NCI-H2081 treated with DMSO at 0.1 percent for 48 hours (cell line): ENCODE results near the gene MCEMP1.
A peak's percentile ranks its signal among the peaks of the same experiment; 100 is the strongest.

Source experiments
- DNase-seq: peaks from one replicate; lab custom pipeline; 2025; lab: John Stamatoyannopoulos, UW

Gene MCEMP1, protein sequence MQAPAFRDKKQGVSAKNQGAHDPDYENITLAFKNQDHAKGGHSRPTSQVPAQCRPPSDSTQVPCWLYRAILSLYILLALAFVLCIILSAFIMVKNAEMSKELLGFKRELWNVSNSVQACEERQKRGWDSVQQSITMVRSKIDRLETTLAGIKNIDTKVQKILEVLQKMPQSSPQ

DNA sequence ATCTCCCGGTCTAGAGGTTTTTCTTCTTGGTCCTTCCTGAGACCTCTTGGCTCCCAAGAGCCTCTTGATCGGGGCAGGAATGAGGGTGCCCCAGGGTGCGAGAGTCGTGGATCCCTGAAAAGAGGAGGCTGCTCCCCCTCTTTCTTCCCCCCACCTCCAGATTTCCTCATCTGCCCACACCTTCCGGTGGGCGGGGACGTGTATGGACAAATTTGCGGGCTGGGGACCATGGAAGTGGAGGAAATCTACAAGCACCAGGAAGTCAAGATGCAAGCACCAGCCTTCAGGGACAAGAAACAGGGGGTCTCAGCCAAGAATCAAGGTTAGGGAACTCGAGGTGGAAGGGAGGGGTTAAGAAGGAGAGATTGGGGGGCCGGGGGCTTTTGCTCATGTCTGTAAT lies at the start of gene MCEMP1:
TSS of gene MCEMP1 (plus strand) at position 237 of the 400 bp plus-strand sequence. CDS start at position 268, 31 bp downstream.
- DNase-seq = no peak

DNA sequence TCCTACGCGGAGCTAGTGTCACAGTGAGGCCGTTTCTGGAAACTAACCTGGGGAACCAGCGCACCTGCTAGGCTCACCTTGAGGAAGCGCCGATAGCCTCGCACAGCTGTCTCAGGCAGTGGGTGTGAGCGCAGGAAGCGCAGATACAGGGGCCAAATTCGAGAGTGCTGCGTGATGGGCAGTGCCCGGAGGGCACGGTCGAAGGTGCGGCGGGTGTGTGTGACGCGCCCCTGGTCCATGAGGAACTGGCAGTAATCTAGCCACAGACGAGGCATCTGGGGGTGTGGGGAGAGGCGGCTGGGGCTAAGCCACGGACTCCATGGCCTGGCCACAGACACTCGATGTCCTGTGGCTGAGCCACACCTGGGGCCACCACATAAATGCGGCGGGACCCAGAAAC lies 49.7 kb upstream of the MCEMP1 start:
- DNase-seq = no peak

DNA sequence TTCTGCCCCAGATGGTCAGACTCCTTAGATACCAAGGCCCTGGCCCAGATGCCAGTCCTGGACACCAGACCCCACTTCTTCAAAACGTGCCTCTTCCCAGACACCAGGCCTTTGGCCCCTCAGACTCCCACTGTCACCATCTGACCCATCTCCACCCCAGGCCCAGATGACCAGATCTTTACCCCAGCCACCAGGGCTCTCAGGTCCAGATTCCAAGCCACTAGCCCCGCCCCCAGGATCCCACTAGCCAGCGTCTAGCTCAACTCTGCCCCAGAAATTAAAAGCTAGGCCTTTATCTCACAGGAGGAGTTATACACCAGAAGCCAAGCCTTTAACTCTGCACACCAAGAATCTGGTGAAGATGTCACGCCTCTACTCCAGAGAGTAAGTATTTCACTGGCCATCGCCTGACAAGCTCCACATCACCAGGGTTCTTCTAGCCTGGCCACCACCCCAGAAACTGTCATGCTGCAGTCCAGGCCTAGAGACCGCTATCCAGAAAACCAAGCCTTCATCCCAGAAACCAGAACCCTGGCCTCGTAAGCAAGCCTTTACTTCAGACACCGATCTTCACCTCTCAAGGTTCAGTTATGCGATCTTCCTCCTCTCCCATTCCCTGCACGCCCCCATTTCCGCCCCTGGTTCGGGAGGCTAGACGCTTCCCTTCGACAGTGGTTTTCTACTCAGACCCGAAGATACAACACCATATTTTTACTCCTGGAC lies 48.1 kb upstream of the MCEMP1 start:
- DNase-seq = no peak

DNA sequence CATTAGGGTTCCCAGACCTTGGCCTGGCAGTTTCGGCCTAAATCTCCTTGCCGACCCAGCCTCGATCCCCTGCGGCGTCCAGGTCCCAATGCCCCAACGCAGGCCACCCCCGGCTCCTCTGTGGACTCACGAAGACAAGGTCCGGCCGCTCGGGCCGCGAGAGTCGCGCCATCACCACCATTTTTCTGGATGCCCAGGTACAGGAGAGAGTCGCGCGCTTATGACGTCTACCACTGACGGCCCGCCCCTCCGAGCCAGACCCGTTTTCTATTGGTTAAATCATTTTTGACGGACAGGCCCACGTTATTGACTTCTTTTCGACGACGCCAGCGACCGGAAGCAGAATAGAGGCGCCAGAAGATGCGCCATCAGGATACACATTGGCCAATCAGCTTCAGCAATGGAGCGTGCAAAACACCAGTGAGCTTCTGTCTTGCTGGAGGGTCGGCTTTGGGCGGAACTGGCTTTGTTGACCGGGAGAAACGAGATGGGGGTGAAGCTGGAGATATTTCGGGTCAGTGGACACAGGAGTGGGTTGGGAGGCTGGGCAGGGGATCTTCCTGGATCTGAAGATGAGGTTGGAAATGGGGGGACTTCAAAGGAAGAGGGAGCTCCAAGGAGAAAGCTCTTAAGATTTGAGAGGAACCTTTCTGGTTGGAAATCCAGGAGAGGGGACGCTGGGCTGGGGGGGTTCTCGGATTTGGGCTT lies 47.4 kb upstream of the MCEMP1 start, which contains the start of the genes PET100 and XAB2:
TSS of gene PET100 (plus strand) at position 447 of the 708 bp plus-strand sequence. CDS start at position 488, 41 bp downstream.
TSS of gene XAB2 (minus strand) at position 199 of the 708 bp plus-strand sequence. CDS start at position 181, 18 bp downstream.
- DNase-seq = peak; percentile 93

DNA sequence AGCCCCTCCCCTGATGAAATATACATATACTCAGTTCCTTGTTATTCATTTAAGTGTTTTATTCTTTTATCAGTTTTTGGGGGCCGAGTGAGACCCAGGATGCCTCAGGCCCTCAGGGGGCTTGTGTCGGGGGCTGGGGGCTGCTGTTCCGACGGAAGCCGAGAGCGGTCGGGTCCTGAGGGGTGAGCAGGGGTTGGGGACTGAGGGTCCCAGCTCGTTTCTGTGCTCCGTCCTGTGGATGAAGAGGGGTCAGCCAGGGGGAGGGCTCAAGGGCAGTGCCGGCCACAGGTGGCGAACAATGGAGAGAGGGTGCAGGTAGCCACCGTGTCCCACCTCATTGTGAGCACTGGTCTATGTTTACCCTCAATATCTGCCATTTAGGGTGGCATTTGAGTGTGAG lies 45.3 kb upstream of the MCEMP1 start:
- no peak for DNase-seq

DNA sequence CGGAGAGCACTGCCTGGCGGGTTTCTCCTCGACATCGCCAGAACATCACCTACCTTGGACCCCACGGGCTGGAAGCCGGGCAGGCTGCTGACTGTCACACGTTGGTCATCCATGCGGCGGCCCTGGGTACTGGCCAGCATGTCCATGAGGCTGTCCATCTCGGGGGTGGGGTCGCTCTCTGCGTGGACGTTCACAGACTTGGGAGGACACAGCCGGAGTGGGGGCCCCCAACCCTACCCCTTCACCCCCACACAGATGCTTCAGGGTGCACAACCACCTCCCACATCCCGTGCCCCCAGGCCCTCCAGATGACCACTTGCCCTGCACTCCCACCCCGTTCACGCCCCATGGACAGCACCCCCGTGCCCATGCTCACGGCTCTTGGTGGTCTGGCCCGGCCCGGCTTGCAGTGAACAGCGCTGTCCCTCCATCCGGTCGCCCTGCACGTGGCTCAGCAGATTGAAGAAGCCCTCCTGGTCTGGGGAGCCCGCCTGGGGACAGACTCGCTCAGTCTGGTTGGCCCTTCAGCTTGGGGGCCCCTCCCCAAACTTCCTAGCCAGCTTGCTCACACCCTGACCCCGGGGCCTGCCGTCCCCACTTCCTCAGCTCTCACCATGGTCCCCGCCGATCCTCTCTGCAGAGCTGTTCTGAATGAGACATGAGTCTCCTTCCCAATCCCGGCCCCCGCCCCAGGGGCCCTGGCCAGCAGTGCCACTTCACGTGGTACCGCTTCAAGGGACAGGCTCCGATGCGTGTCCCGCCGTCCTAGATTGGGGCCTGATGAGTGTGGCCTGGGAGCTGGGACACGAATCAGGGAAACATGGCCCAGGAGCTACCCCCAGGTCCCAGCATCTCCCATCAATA lies 44.3 kb upstream of the MCEMP1 start:
- DNase-seq = no peak

DNA sequence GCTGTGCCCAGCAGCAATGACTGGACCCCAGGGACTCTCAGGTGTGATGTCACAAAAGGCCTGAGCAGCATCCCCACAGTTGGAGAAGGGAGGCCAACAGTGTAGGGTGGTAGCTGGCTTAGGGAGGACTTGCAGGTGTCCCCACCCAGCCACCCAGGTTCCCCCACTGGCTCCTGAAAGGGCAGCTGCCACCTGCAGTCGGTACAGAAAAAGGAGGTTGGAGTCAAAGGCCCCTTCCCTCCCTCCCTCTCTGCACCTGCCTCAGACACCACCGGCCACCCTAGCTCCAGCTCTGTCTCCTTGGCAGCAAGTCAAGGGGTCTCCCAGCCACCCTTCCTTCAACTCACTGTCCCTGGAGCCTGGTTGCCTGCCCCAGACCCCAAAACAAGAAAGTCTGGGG lies 43.2 kb upstream of the MCEMP1 start, which contains the start of gene PCP2:
TSS of gene PCP2 (minus strand) at position 22 of the 400 bp plus-strand sequence. CDS start 262 bp downstream, outside the sequence.
- no peak for DNase-seq

DNA sequence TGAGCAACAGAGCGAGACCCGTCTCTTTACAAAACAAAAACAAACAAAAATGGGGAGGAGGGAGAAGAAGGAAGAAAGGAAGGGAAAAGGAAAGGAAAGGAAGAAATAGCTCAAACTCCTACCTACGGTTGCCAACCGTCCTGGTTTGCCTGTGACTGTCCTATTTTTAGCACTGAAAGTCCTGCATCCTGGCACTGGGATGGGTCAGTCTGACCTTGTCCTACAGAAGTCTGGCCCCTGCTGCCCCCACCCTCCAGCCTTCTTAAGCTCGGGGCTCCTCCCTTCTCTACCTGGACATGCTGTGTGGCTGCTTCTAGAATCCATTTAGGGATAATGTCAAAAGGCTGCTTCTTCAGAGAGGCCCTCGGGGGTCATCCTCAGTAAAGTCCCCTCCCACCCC lies 41.2 kb upstream of the MCEMP1 start:
- DNase-seq = no peak

DNA sequence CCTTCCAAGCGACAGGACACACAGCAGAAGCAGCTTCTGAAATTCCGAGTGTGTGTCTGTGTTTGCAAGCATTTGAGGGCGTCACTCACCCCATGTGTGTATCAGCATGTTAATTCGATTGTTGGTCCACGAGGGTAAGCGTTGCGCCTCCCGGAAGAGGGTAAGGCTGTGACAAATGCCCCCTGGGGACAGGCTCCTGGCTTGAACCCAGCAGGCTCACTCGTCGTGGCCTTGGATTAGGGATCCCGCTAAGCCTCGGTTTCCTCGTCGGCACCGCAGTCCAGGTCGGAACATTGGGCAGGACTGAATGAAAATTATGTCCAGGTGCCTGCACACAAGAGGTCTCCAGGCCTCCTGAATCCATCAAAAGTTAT lies 40.6 kb upstream of the MCEMP1 start:
- no peak for DNase-seq

DNA sequence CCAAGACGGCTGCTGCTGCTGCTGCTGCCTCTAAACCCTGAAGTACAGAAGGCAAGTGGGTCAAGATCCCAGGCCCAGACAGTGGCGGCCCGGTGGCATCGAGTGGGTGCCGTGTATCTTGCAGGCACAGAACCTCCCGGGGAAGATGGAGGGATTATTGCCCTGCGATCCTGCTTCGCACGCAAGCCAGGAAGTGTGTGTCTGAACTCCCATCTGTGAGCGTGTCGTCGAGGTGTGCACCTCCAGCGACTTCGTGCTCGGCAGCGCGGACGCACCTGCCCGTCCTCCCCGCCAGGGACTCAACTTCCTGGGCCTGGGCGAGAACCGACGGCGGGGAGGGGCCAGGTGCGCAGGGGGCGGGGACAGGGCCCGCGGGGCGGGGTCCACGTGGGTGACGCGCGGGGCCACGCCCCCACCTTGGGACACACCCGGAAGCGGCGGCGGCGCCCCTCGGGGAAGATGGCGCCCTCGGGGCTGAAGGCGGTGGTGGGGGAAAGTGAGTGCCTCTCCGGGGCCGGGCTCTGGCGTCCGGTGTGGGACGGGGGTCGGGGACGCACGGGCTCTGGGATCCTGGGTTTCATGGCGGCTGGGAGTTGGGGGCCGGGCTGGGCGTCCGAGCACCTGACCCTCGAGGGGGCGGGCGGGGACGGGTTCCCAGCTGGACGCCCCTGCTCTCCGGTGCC lies 40.1 kb upstream of the MCEMP1 start, which contains the start of gene STXBP2:
TSS of gene STXBP2 (plus strand) at position 420 of the 683 bp plus-strand sequence. CDS start at position 460, 40 bp downstream.
- DNase-seq = peak; percentile 5

DNA sequence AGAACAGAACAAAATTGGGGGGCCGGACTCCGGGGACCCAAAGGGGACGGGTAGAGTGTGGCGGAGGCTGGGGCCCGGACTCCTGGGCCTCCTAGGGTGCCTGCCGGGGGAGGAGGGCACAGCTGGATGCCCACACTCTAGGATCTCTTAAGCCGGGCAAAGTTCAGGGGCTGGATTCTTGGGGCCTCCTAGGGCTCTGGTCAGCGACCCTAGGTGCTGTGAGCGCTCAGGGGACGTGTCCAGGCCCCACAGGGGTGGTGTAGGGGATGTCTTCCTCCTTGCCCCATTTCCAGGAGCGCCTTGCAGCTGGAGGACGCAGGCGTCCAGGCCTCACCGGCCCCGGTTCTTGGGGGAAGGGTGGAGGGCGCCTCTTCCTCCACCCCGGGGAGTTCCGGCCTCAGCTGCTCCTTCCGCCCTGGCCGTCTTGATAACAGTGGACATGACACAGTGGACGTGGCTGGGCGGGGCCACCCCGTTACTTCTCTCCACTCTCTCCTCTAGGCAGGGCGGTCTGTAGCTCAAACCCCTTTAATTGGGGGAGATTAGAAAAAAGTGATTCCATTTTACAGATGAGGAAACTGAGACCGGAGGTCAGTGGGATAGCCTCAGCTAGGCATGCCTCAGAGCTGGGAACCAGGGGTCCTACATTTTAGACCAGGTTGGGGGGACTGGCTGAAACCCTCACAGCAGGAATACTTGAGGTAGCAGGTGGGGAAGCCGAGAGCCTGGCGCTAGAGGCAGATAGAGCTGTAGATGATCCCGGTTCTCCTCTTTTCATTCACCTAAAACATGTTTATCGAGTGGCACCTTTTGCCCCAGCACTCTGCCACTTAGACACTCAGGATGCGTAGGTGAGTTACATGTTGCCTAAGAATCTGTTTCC lies 39.3 kb upstream of the MCEMP1 start:
- DNase-seq = no peak

DNA sequence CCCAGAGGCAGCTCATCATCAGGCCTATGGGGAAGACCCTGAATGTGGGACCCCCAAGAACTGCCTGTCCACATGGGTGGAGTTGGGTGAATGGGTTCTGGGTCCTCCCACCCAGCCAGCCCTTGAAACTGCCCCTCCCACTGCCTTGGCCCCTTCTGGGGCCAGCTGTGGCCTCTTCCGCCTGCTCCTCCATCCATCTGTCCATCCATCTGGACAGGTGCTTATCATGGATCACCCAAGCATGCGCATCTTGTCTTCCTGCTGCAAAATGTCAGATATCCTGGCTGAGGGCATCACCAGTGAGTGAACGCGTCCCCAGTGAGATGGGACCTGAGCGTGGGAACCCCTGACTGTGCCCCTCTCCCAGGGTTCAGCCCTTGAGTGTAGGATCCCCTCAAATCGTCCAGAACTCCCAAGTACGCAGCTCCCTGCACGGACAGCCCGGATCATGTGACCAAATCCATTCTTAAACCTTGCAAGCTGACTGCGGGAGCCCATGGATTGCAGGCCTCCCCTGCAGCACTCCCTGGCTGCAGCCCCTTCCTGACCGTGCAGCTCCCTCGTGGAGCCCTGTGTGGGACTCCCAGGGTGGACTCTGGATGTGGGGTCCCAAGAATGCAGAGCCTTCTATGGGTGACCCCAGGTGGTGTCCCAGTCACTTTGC lies 38.0 kb upstream of the MCEMP1 start:
- no peak for DNase-seq

DNA sequence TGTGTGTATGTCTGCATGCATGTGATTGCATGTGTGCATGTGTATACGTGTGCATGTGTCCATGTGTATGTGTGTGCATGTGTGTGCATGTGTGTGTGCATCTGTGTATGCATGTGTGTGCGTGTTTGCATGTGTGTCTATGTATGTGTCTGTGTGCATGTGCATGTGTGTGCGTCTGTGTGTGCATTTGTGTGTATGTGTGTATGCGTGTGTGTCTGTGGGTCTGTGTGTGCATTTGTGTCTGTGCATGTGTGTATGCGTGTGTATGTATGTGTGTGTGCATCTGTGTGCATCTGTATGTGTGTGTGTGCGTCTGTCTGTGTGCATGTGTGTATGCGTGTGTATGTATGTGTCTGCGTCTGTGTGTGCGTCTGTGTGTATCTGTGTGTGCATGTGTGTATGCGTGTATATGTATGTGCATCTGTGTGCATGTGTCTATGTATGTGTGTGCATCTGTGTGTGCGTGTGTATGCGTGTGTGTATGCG lies 37.0 kb upstream of the MCEMP1 start:
- DNase-seq = no peak

DNA sequence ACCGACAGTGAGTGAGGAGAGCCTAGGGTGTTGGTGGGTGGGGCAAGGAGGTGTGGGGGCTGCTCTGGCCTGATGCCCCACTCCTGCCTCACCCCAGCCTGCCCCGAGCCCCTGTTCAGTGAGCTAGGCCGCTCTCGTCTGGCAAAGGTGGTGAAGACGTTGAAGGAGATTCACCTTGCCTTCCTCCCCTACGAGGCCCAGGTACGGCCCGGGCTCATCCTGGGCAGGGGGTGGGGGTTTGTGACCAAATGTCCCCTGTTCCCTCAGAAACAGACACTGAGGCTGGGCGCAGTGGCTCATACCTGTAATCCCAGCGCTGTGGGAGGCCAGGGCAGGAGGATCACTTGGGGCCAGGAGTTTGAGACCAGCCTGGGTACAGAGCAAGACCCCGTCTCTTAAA lies 36.1 kb upstream of the MCEMP1 start:
- DNase-seq = no peak

DNA sequence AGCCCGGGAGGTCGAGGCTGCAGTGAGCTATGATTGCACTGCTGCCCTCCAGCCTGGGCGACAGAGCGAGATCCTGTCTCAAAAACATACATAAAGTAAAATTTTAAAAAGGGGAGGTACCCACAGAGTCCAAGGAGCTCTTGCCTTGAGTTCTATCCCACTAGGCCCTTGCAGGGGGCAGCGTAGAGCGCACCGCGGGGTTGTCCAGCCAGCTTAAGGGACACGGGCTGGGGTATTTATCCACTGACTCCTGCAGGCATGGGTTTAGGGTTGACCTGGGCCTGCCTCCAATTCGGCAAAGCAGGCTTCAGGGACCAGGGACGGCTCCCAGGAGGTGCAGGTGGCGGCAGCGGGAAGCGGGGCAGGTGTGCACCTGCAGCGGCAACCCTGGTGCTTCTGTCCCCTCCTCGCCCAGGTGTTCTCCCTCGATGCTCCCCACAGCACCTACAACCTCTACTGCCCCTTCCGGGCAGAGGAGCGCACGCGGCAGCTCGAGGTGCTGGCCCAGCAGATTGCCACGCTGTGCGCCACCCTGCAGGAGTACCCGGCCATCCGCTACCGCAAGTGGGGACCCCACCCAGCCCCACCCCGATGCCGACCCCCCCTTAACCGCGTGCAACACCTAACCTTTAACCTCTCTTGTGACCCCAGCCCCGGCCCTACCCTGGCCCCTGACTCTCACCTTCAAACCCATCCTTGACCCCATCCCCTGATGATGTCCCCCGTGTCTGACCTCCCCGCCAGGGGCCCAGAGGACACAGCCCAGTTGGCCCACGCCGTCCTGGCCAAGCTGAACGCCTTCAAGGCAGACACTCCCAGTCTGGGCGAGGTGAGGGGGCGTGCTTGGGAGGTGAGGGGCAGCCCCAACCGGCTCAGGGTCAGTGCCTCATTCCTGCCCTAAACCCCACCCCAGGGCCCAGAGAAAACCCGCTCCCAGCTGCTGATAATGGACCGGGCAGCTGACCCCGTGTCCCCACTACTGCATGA lies 35.3 kb upstream of the MCEMP1 start:
- DNase-seq = no peak

DNA sequence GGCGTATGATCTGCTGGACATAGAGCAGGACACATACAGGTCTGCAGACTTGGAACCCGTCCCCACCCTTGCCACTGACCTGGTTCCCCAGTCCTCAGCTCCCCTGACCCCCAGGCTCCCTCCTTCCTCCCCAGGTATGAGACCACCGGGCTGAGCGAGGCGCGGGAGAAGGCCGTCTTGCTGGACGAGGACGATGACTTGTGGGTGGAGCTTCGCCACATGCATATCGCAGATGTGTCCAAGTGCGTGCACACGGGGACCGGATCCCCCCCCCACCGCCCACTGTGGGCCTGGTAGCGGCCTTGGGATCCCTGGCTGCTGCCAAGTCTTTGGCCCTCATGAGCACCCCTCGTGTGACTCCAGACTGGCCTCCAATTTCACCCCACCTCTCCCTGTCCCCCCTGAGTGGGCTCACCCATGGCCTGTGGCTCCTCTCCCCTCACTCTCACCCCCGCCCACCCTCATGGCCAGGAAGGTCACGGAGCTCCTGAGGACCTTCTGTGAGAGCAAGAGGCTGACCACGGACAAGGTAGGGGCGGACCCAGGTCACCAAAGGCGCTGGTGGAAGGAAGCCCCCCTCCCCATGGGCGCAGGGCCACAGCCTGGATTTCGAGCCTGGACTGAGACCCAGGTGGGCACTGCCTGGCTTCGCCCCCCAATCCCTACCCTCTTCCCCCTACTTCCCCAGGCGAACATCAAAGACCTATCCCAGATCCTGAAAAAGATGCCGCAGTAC lies 34.4 kb upstream of the MCEMP1 start:
- DNase-seq = no peak

DNA sequence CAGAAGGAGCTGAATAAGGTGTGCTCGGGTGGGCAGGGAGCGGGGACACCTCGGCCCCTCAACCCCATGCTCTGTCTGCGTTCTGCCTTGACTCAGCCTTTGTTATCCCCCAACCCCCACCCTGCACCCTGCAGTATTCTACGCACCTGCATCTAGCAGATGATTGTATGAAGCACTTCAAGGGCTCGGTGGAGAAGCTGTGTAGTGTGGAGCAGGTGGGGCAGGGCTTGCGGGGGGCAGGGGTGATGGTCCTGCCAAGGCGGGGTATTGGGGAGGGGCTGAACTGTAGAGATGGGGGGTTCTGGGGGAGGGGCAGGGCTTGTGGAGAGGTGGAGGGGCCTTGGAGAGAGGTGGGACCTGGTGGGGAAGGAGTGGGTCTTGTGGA lies 33.9 kb upstream of the MCEMP1 start:
- no peak for DNase-seq
